GM21529 (cell line): Measurements from ENCODE around the gene ZDHHC13.

Experiments used
- ATAC-seq: cut with Tn5 transposase; IDR thresholded peaks from one replicate; pipeline ENCODE4 v1.9.1; 2021; ENCODE audit not compliant: unreplicated experiment

The ZDHHC13 gene, protein sequence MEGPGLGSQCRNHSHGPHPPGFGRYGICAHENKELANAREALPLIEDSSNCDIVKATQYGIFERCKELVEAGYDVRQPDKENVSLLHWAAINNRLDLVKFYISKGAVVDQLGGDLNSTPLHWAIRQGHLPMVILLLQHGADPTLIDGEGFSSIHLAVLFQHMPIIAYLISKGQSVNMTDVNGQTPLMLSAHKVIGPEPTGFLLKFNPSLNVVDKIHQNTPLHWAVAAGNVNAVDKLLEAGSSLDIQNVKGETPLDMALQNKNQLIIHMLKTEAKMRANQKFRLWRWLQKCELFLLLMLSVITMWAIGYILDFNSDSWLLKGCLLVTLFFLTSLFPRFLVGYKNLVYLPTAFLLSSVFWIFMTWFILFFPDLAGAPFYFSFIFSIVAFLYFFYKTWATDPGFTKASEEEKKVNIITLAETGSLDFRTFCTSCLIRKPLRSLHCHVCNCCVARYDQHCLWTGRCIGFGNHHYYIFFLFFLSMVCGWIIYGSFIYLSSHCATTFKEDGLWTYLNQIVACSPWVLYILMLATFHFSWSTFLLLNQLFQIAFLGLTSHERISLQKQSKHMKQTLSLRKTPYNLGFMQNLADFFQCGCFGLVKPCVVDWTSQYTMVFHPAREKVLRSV

DNA sequence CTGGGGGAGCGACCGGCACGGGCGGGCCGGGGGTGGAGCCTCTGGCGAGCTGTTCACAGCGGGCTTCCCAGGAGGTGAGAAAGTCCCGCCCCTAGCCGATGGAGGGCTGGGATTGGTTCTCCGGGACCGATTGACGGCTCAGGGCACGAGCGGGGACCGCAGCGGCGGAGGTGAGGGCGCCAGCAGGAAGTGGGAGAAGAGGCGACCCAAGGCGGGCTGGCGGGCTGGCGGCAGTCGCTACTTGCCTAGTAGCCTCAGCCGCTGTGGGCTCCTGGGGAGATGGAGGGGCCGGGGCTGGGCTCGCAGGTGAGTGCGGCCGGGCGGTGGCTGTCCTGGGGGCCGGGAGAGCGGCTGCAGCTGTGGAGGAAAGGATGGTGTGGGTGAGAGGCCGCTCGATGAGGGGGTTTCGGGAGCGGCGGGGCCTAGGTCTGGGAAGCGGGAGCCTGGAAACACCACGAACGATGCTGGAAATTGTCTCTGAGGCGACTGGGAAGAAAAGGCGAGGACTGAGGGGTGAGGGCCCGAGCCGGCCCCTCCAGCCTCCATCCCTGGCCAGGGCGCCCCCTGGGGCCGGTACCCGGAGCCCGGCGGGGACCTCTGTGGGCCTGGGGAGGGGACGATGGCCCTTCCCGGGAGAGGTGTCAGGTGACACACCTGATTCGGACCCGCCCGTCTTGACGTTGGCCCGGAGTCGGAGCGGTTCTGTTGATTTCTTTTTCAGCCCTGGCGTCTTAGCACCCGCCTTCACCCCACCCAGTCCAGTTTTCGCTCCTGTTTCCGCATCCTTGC lies at the start of gene ZDHHC13:
TSS of gene ZDHHC13 (plus strand) at position 198 of the 789 bp plus-strand sequence. CDS start at position 280, 82 bp downstream.
- ATAC-seq: peak; percentile 99

DNA sequence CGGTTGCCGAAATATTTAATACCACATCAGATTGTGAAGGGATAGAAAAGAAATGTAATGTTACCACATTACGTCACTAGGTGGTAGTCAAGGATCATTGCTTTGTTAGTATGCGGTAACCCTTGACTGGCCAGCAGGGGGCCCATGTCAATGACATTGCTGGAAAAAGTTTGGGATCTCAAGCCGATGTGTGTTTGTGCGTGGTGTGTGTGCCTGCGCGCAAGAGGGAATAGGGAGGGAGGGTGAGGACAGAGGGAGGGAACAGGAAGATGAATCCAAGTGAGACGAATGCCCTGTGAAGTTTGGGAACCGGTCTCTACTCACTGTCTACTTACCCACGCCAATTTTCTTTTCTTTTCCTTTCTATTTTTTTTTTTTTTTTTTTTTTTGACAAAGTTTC lies 45.7 kb upstream of the ZDHHC13 start:
- ATAC-seq: peak; percentile 99

DNA sequence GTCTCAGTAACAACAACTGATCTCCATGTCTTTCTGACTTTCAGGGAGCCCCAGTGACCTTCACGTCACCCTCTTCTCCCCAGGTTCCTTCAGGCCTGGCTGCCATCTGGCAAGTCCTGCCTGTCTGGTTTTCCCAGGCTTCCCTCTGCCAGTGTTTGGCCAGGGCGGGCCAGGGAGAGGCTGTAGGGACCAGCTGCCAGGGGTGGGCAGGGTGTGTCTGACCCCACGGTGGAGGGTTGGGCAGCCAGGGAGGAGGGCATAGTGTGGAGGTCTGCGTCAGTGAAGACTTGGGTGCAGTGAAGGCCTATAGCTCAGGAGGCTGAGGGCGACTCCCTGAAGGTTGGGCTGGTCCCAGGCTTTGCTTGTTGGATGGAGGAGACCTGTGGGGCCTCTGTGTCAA lies 44.5 kb upstream of the ZDHHC13 start:
- no peak for ATAC-seq

DNA sequence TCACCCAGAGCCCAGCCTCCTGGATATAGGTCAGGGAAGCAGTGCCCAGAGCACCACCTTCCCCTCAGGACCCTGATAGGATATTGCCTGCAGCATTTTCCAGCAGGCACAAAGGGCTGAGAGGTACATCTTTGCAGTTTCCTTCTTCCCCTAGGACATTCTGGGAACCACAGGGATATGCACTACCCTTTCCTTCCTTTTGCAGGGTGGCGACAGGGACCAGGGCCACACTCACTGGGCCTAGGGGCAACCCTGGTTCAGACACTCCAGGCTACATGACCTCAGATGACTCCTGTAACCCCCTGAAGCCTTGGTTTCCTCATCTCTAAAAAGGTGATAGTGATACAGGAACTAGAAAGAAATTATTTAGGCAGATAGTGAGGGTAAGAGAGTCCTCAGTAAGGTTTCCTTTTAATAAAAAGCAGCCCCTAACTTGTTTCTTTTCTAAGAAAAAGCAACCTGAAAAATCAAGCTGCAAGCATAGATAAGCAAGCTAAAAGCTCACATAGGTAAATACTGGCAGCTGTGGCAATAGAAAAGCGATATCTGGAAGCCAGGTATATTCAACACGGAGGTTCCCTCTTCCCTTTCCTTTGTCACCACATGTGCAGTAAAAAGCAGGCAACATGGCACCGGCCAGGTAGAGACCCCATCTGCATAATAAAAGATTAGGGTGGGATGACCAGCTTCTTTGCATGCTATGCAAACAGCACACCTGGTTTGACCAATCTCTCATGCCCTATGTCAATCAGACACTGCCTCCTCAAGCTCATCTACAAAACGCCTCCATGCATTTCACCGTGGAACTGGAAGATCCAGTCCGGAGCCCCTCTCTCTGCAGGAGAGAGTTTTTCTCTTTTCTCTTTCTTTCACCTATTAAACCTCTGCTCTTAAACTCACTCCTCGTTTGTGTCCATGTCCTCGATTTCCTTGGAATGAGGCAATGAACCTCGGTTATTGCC lies 43.2 kb upstream of the ZDHHC13 start:
- ATAC-seq: no peak

DNA sequence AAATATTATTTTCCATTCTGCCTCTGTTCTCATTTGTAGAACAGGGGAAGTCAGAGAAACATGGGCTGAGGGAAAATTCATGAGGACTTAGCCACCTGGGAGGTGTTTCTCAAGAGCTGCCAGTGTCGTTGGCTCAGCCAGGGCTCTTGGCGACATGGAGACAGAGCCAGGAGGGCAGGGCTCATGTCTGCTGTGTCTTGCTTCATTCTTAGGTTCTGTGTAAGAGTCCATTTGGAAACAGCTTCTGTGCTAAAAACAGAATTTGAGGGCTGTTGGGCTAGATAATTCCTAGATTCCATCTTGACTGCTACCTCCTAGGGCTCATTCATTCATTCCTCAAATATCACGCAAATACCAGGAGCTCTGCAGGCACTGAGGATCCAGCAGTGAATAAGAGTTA lies 41.3 kb upstream of the ZDHHC13 start:
- ATAC-seq: no peak

DNA sequence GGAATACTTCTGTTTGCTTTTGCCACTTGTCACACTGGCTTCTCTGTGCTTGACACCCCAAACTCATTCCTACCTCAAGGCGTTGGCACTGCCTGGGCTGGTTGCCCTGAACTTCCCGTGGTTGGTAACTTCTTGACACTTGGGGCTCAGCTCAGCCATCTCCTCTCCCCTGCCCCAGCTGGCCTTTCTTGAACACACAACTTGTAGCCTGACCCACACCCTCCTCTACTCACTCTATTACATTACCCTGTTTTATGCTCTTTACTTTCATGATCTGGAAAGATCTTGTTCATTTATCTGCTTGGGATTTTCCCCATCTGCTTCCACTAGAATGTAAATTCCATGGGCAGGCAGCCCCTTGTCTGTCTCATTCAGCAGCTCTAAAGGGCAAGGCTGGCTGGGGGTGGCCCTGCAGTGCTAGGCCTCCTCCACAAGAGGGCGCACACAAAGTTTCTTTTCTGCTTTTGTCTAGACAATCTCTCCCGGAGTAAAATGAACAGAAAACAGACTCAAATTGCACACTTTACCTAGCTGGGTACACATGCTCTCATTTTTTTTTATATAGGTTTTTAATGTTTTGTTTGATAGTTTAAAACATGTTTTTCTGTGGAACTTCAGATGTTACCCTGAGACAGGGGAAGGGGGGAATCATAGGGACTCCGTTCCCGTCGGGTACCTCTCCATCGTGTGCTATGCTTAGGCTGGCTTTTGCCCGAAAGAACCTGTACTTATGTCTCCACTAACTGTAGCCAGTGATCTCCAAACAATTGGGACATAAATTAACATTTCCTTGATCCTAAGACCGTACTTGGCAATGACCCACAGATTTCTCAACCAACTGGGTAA lies 40.0 kb upstream of the ZDHHC13 start:
- no peak for ATAC-seq

DNA sequence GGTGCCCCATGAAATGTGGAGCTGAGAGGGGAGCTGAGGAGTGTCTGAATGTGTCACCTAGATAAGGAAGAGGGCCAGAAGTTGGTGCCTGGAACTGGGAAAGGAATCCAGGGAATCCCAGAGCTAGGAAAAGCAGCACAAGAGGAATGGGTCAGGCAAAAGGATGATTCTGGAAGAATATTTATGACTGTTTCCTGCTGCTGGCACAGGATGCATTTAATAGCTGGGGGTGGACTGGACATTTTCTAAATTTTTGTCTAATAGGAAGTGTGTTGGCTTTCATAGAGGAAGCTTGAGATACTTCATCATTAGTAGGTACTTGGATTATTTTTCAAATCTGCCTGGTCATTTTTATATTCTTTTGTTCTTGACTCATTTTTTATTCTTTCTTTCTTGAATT lies 39.0 kb upstream of the ZDHHC13 start:
- ATAC-seq: no peak

DNA sequence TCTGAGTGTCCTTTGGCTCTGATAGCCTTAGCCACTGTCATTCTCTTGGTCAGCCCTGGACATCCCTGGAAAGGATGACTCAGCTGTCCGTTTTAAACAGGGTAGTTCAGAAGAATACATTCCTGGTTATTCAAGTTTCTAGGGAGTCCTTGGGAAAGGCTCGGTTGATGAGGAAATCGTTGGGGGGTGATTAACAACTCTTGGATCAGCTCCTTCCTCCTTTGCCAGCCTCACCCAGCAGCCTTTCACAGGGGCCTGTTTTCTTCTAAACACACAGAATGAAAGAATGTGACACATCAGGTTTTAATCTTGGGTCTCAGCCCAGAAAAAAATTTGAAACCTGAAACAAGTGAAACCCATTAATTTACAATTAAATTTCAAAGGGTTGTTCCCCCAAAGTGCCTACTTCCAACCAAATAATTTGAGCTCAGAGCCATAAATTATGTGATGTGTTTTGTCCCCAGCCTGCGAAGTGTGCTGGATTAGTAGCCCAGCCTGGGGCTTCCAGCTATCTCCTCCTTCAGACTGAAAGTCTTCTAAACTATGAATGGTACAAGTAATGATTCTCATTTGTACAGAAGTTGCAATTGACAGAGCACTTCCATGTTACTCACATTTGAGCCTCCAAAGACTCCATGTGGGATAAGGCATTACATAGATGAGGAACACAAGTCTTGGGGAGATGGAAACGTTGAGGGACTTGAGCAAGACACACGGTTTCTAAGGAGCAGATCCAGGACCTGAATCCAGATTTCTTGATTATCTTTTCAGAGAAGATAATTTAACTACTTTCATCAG lies 37.1 kb upstream of the ZDHHC13 start:
- no peak for ATAC-seq

DNA sequence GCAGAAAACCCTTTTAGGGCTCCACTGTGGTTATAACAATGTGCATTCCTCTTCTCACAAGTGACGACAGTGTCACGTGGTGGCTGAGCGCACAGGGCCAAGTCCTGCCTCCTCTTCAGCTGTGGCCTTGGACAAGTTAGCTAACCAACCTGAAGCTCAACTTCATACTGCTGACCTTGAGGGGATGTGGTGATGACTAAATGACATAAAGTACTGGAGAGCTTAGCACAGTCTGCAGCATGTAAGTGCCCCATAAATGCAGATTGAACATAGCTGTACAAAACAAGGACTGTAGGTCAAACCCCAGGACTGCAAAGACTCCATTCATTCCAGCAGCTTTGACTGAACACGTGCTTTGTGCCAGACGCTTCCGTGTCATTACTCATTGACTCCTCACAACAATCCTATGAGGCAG lies 36.4 kb upstream of the ZDHHC13 start:
- no peak for ATAC-seq

DNA sequence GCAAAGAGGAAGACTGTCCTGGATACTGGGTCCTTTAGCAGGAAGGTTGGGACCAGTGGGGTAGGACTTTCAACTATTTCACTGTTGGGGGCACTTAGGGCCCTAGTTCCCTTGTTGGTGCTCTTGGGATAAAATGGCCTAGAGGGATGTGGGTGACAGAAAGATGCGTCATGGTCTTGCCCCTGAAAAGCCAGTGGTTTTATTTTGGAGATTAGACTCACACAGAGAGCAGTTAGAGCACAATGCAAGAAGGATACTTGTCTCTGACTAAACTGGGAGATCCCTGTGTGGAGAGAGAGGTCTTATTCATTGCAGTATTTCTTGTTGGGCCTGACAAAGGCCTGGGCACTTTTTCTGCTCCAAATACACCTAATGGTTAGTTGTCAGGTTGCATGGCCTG lies 33.8 kb upstream of the ZDHHC13 start:
- ATAC-seq: no peak

DNA sequence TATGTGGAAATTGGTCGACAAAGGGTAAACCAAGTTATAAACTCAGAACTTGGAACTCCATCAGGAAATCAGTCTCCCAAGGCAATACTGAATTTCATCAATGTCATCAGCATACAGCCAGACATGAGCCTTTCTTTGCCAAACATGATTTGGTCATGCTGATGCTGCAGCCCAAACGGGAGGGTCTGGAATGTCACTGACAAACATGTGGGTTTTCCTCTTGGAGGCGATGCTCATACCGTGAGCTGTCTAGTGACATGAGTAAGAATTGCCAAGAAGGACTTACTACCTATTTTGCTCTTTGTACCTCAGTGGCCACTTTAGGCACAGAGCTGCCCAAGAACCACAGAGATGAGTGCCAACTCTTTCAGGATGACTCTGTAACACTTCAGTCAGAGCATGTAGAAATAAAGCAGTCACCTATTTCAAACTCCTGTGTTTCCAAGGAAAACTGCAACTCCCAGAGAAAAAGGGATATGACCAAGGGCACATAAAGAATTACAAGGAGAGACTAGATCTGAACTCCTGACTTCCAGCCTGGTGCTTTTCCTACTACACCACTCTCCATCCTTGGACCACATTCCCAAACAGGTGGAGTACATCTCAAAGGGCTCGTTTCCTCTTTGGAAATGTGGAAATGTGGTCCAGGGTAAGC lies 32.2 kb upstream of the ZDHHC13 start:
- no peak for ATAC-seq

DNA sequence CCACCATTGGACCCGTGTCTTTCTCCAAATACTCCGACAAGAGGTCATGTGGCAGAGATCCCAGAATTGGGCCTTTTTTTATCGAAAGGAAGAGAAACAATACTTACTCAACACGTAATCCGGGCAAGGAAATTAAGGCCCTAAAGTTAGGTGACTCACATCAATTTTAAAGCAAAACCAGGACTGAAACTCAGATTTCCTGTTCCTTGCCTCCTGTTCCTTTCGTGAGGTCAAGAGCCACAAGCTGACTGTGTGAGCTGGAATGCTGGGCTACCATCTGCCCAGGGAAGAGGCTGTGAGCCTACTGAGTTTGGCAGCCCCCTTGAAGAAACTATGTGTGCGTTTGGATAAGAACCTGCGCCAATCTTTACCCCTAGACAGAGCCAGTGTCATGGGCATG lies 29.3 kb upstream of the ZDHHC13 start:
- no peak for ATAC-seq

DNA sequence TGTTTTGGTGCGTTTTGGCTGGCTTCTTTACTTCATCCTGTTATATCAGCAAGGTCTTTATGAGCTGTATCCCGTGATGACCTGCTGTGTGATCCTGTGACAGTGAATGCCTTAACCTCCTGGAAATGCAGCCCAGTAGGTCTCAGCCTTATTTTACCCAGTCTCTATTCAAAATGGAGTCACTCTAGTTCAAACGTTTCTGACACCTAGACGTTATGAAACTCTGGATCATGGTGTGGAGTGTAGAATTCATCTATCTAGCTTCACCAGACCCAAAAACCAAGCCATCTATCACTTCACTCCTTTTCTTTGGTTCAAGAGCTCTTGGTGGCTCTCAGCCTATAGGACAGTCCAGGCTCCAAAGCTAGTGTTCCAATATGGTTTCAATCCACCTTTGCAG lies 28.2 kb upstream of the ZDHHC13 start:
- no peak for ATAC-seq

DNA sequence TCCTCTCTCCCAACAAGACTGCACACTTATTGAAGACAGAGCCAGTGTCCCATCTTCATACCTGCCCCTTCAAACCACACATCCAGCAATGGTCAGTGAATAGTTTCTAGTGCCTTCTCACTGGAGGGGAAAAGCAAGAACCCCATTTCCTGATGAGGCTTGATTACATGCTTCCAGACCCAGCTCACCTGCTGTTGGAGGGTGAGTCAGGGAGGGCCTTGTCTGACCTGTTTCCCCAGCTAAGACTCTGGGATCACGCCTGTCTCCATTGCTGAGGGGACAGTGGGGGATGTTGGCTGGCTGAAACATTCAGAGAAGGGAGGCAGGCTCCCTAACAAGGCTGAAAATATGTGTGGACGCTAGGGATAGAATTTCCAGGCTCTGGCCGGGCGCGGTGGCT lies 27.5 kb upstream of the ZDHHC13 start:
- no peak for ATAC-seq

DNA sequence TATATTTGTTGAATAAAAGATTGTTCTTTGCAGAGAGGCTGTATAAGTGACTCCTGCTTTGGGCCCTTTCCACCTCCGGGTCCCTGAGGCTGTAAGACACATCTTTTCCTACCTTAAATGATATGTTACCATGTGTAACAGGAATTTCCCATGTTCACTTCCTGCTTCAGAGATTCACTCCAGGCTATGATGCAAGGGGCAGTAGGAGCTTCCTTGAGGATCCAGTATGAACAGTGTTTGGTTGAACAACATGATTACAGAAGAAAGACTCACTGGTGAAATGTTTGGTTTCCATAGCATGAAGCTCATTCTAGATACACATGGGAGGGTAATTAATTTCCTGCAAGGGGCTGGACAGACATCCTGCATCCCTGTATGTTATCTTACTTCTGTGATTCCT lies 25.6 kb upstream of the ZDHHC13 start:
- ATAC-seq: no peak

DNA sequence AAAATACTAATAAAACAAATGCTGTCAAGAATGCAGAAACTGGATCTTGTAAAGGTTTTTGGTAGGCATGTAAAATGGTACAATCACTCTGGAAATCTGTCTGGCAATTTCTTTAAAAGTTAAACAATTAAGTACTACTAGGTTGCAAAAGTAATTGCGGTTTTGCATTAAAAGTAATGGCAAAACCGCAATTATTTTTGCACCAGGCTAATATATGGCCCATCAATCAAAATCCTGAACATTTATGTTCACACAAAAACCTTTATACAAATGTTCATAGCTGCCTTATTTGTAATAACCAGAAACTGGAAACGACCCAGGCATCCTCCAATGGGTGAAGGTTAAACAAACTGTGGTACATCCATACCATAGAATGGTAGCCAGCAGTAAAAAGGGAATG lies 24.6 kb upstream of the ZDHHC13 start:
- no peak for ATAC-seq

DNA sequence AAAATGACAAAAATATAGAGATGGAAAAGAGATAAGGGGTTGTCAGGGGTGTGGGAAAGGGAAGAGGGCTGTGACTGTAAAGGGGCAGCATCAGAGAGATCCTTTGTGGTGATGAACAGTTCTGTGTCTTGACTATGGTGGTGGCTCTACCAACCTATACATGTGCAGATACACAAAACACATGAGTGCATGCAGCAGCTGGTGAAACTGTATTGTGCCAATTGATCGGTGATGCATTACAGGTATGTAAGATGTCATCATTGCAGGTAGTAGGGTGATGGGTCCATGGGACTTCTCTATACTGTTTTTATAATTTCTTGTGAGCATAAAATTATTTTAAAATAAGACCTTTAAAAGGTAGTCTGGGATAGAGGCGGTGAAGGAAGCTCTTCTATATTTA lies 24.1 kb upstream of the ZDHHC13 start:
- no peak for ATAC-seq

DNA sequence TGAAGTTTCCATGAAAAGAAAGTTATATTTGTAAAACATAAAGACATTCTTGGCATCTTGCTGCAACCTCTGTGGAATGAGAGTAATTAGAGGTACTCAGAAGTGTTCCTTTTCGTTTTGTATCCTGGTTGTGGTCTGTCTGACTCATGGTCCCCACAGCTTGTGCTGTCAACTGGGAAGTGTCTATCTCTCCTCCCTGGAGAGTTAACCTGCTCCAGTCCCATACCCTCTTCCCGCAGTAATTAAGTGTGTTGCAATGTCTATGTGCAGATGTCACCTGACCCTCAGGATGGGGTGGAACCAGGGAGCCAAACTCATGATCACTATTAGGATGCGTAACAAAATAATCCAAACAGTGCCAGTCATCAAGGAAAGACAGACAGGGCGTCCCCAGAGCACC lies 23.0 kb upstream of the ZDHHC13 start:
- ATAC-seq: no peak

DNA sequence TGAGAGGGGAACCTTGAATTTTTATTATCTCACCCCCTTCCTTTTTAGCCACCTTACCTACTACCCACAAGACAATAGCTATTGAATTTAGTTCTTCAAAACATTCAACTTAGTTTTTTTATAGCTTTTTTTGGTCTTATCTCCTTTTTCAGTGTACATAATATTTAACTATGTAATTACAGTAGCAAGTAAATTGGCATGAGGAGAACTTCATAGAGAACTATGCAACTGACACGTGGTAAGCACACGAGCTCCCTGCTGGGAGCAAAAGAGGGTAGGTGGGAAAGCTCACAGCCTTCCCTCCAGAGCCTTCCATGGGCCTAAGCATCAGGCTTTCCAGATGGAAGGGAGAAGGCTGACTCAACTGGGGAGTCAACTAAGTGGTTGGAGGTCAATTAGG lies 22.1 kb upstream of the ZDHHC13 start:
- no peak for ATAC-seq
